Mononuclear cell (primary cell): ENCODE results near the gene MRPL49. TPM values are rescaled to one million over a fixed set of nuclear protein-coding genes. Genes with fewer than 3 reads are reported as not detected.
"Not testable (repeated sequence)": the region's sequence is repeated elsewhere in the genome, so short reads cannot be mapped to it uniquely, and the experiment has no call there.

Source experiments
- H3K27me3 ChIP-seq: 2 replicates; pipeline ENCODE4 v1.6.0; 2011; ENCODE audit warnings: low read length, control low read depth; ENCODE audit not compliant: insufficient read depth
- H3K4me1 ChIP-seq: 2 replicates; pipeline ENCODE4 v1.5.1; 2011; ENCODE audit warnings: mild to moderate bottlenecking, low read length, control low read depth; ENCODE audit not compliant: insufficient read depth
- H3K4me3 ChIP-seq: 2 replicates; pipeline ENCODE4 v1.5.1; 2011; ENCODE audit warnings: mild to moderate bottlenecking, low read length, moderate library complexity
- H3K9me3 ChIP-seq: 2 replicates; pipeline ENCODE4 v1.5.1; 2011; ENCODE audit warnings: low read depth, mild to moderate bottlenecking, control low read depth, low read length
- total RNA-seq: library from RNA; depleted of rRNA; stranded (reverse); fragments of >200 nt; gene quantifications from one replicate; pipeline ENCODE4 v1.2.3, GENCODE V29; 2012

The MRPL49 gene
- total RNA-seq, 1 donor, result 40.7 TPM

- Histone ChIP-seq H3K9me3 (no peaks in the 10 kb centered on the region), H3K27me3 (no peaks in the 10 kb centered on the region), H3K4me1 (peaks cover 23% of the 10 kb centered on the region), H3K4me3 (no peak overlapping the region)
These were observed 34.1 kb downstream of the MRPL49 start for GRCh38 chr11:65156256-65156655.

DNA sequence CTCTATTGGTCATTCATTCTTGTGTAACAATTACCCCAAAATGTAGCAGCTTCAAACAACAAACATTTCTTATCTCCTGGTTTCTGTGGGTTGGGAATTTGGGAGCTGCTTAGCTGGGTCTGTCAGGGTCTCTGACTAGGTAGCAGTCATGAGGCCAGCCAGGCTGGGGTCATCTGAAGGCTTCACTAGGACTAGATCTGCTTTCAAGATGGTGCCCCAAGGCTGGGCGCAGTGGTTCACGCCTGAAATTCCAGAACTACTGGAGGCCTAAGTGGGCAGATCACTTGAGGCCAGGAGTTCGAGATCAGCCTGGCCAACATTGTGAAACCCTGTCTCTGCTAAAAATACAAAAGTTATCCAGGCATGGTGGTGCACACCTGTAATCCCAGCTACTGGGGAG is 34.8 kb downstream of the MRPL49 start:
- no peak overlapping the region for H3K4me3 ChIP-seq
- H3K9me3 ChIP-seq, result no peaks in the 10 kb centered on the region
- no peaks in the 10 kb centered on the region for H3K27me3 ChIP-seq
- H3K4me1 ChIP-seq, result peaks cover 16% of the 10 kb centered on the region

DNA sequence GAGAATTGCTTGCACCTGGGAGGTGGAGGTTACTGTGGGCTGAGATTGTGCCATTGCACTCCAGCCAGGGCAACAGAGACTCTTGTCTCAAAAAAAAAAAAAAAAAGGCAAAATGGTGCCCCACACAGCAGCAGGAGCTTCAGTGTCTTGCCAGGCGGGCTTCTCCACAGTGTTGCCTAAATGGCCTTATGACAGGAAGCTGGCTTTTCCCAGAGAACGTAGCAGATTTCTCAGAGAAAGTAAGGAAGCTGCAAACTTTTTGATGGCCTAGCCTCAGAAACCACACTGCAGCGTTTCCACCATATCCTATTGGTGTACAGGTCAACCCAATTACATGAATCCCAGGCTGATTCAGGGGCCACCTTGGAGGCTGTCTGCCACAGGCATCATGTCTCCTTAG is 35.2 kb downstream of the MRPL49 start:
- no peak overlapping the region for H3K4me3 ChIP-seq
- no peaks in the 10 kb centered on the region for H3K9me3 ChIP-seq
- H3K4me1 ChIP-seq, result peaks cover 12% of the 10 kb centered on the region
- H3K27me3 ChIP-seq, result no peaks in the 10 kb centered on the region

DNA sequence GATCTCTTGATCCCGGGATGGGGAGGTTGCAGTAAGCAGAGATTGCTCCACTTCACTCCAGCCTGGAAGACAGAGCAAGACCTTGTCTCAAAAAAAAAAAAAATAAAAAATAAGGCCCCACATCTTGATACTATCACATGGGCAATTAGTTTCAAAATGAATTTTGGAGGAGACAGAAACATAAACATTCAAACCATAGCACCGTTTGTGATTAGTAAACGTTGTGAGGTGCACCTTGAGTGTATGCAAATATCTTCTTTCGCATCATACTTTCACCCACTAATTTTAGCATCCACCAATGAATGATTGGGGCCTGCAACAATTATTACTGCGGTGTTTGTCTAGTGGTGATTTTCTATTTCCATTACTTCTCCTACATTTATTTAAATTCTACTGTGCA is 36.9 kb downstream of the MRPL49 start:
- Histone ChIP-seq H3K27me3 (no peaks in the 10 kb centered on the region), H3K4me3 (no peak overlapping the region), H3K4me1 (peaks cover 6% of the 10 kb centered on the region), H3K9me3 (no peaks in the 10 kb centered on the region)

DNA sequence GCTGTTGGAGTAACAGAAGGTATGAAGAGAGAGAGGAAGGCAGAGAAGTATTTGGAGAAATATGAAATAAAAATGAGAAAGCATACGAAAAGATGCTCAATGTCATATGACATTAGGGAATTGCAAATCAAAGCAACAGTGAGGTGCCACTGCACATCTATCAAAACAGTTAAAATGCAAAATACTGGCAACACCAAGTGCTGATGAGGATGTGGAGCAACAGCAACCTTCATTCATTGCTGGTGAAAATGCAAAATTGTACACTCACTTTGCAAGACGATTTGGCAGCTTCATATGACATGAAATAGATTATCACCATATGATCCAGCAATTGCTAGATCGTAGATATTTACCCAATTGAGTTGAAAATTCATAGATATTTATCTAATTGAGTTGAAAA is 38.5 kb downstream of the MRPL49 start:
- Histone ChIP-seq H3K9me3 (no peaks in the 10 kb centered on the region), H3K4me3 (no peak overlapping the region), H3K4me1 (peaks cover 6% of the 10 kb centered on the region), H3K27me3 (no peaks in the 10 kb centered on the region)

GRCh38 chr11:65163684-65164083 is 41.6 kb downstream of the MRPL49 start:
- Histone ChIP-seq H3K9me3 (no peaks in the 10 kb centered on the region), H3K4me1 (peaks cover 2% of the 10 kb centered on the region), H3K4me3 (no peak overlapping the region), H3K27me3 (no peaks in the 10 kb centered on the region)

DNA sequence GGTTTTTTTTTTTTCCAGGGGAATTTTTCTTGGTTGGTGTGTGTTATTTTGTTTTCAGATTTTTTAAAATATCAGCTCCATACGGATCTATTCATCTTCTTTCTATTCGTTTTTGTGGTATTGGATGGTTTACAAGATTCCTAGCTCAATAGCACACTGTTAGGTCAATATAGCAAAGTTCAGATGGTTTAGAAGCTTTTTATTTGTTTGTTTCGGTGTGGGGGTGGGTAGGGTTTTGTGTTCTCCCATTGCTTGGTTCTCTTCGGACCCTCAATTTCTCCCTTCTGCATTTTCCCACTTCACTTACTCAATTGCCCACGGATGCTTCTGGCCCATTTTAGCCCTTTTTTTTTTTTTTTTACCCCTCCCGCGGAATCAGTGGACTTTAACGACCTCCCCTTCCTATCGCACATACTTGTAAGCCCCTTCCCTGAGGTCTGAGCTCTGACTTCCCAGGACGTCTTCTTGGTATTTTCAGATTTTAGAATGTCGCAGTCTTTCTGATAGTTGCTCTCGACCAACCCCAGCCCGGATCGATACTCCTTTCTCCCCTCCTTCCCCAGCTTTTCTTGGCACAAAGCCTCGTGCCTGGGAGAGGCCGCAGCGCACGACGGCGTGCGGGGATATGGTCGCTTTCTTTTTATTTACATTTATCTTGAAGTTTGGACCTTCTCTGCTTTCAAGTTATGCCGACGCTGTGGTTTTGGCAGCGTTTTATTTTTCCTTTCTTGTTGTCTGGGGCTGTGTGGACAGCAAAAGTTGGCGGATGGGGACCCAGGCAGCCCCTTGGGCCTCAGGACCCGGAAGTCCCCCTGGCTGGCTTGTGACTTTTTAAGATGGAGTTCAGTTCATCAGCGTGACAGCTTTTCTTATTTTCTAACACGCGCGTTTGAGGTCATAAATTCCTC is 43.5 kb downstream of the MRPL49 start:
- H3K9me3 ChIP-seq, result no peaks in the 10 kb centered on the region
- H3K27me3 ChIP-seq, result no peaks in the 10 kb centered on the region
- no peak overlapping the region for H3K4me3 ChIP-seq
- H3K4me1 ChIP-seq, result peaks cover 15% of the 10 kb centered on the region

- Histone ChIP-seq H3K27me3 (no peaks in the 10 kb centered on the region), H3K4me1 (peaks cover 15% of the 10 kb centered on the region), H3K9me3 (no peaks in the 10 kb centered on the region), H3K4me3 (no peak overlapping the region)
These were observed 44.8 kb downstream of the MRPL49 start for GRCh38 chr11:65166893-65167292.

GRCh38 chr11:65167656-65168055 is 45.5 kb downstream of the MRPL49 start:
- Histone ChIP-seq H3K27me3 (no peaks in the 10 kb centered on the region), H3K4me3 (no peak overlapping the region), H3K4me1 (peaks cover 15% of the 10 kb centered on the region), H3K9me3 (no peaks in the 10 kb centered on the region)

DNA sequence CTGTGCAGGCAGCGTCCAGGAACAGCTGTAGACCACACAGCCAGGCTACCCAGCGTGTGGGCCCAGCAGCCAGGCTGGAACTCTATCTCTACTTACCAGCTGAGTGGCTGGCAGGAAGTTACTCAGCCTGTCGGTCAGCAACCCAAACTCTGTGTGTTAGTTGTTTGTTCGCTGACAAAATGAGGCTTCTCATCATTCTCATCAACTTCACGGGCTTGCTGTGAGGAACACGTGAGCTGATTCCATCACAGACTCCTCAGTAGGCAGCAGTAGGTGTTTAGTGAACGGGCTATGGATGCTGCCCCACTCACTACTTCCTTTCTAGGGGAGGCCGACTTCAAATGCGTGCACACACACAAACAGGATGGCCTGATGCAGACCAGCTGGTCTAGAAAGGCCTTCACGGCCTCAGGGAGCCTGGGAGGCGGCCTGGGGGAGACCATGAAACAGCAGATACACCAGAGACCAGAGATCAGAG is 47.1 kb downstream of the MRPL49 start:
- Histone ChIP-seq H3K4me1 (peaks cover 15% of the 10 kb centered on the region), H3K4me3 (no peak overlapping the region), H3K9me3 (no peaks in the 10 kb centered on the region), H3K27me3 (no peaks in the 10 kb centered on the region)

- no peaks in the 10 kb centered on the region for H3K9me3 ChIP-seq
- H3K4me3 ChIP-seq, result no peak within 1 kb of the TSS
- no peaks in the 10 kb centered on the region for H3K27me3 ChIP-seq
- H3K4me1 ChIP-seq, result peaks cover 15% of the 10 kb centered on the region
These were observed 48.0 kb downstream of the MRPL49 start, which contains the start of gene SPDYC for GRCh38 chr11:65170058-65170534. Gene SPDYC, plus strand, starts transcription at chr11:65170233. Its CDS starts 1,125 bp downstream, at chr11:65171358.

GRCh38 chr11:65172600-65172999 is 50.5 kb downstream of the MRPL49 start:
- H3K27me3 ChIP-seq, result no peaks in the 10 kb centered on the region
- no peak overlapping the region for H3K4me3 ChIP-seq
- H3K9me3 ChIP-seq, result no peaks in the 10 kb centered on the region
- H3K4me1 ChIP-seq, result peaks cover 15% of the 10 kb centered on the region

- H3K9me3 ChIP-seq, H3K4me3 ChIP-seq, H3K4me1 ChIP-seq, H3K27me3 ChIP-seq: not testable (repeated sequence)
These were observed 52.5 kb downstream of the MRPL49 start for GRCh38 chr11:65174571-65175010.
